HAP-1 (cell line): ENCODE results near the gene EHD2.
"Not testable (repeated sequence)": the region's sequence is repeated elsewhere in the genome, so short reads cannot be mapped to it uniquely, and the experiment has no call there.

ENCODE experiments used
- DNase-seq, 2 experiments: peaks; one replicate each; pipeline ENCODE4 v3.0.0-alpha.2; 2016 to 2020; ENCODE audit warnings: low spot score in 2 of 2
- H3K27me3 ChIP-seq: fragments of 250-450 bp; sonication (Bioruptor Pico); 2 replicates; pipeline ENCODE4 v1.5.1; 2020; ENCODE audit warnings: low read depth, mild to moderate bottlenecking, moderate library complexity
- H3K36me3 ChIP-seq: fragments of 250-450 bp; sonication (Bioruptor Pico); replicated peaks from 2 replicates; pipeline ENCODE4 v1.5.1; 2020; ENCODE audit warnings: mild to moderate bottlenecking
- H3K4me1 ChIP-seq: fragments of 250-450 bp; sonication (Bioruptor Pico); 2 replicates; pipeline ENCODE4 v1.5.1; 2020; ENCODE audit warnings: mild to moderate bottlenecking
- H3K4me3 ChIP-seq: fragments of 250-450 bp; sonication (Bioruptor Pico); 2 replicates; pipeline ENCODE4 v1.5.1; 2020; ENCODE audit warnings: mild to moderate bottlenecking, moderate library complexity
- H3K9me3 ChIP-seq: fragments of 250-450 bp; sonication (Bioruptor Pico); 2 replicates; pipeline ENCODE4 v1.5.1; 2020; ENCODE audit warnings: mild to moderate bottlenecking, moderate library complexity
- in situ Hi-C: fragments of 300-500 bp; cut with MboI; formaldehyde crosslinking; loops from 3 replicates; pipeline ENCODE4 v1.14.3; 2020; ENCODE audit warnings: low sequenced_read_pairs, inconsistent platforms, mixed read lengths

The EHD2 gene

DNA sequence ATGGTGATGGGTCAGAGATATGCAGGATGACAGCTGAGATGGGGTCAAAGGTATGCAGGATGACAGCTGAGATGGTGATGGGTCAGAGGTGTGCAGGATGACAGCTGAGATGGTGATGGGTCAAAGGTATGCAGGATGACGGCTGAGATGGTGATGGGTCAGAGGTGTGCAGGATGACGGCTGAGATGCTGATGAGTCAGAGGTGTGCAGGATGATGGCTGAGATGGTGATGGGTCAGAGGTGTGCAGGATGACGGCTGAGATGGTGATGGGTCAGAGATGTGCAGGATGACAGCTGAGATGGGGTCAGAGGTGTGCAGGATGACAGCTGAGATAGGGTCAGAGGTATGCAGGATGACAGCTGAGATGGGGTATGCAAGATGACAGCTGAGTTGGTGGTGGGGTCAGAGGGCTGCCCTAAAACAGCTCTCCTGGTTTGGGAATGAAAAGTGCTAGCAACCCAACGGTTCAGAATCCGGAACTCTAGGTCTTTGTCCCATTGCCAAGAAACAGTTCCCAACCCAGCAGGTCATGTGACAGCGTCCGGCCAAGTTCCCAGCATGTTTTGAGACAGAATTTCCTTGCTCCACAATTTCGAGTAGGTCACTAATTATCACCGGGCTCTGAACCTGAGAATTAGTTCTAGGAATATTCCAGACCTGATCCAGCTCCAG, 68.5 kb downstream of the EHD2 start:
- H3K9me3 ChIP-seq = no peaks in the 10 kb centered on the region
- peaks cover 45% of the 10 kb centered on the region for H3K36me3 ChIP-seq
- in situ Hi-C loops = no loop called here
- DNase-seq = no peak
- H3K4me1 ChIP-seq = peaks cover 9% of the 10 kb centered on the region; the same call in 1 of the 2 replicates
- no peaks in the 10 kb centered on the region for H3K27me3 ChIP-seq
- H3K4me3 ChIP-seq = no peak overlapping the region

DNA sequence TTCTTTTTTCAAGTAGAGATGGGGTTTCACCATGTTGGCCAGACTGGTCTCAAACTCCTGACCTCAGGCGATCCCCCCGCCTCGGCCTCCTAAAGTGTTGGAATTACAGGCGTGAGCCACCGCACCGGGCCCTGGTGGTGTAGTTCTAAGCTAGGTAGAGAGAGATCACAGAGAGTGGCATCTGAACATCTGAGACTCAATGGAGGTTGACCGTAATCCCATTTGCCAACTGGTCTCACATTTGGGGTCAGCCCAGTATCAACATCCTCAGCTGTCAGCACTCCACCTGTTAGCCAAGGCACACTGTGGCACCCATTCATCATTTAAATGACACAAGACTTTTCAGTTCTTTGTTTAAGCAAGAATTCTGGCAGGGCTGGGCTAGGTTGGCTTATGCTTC, 73.3 kb downstream of the EHD2 start:
- Histone ChIP-seq H3K4me1 (no peaks in the 10 kb centered on the region), H3K4me3 (no peak overlapping the region), H3K36me3 (peaks cover 28% of the 10 kb centered on the region), H3K9me3 (no peaks in the 10 kb centered on the region), H3K27me3 (no peaks in the 10 kb centered on the region)
- DNase-seq = no peak
- in situ Hi-C loops = no loop called here

DNA sequence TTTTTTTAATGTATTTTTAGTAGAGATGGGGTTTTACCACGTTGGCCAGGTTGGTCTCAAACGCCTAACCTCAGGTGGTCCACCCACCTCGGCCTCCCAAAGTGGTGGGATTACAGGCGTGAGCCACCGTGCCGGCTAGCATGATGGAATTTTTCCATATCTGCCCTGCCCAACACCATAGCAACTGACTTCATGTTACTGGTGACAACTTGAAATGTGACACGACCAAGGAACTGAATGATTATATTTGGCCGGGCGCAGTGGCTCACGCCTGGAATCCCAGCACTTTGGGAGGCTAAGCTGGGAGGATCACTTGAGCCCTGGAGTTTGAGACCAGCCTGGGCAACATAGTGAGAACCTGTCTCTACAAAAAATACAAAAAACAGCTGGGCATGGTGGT, 74.1 kb downstream of the EHD2 start:
- H3K9me3 ChIP-seq, H3K4me1 ChIP-seq, H3K27me3 ChIP-seq, DNase-seq, H3K4me3 ChIP-seq, in situ Hi-C loops: not testable (repeated sequence)
- H3K36me3 ChIP-seq = peaks cover 23% of the 10 kb centered on the region

DNA sequence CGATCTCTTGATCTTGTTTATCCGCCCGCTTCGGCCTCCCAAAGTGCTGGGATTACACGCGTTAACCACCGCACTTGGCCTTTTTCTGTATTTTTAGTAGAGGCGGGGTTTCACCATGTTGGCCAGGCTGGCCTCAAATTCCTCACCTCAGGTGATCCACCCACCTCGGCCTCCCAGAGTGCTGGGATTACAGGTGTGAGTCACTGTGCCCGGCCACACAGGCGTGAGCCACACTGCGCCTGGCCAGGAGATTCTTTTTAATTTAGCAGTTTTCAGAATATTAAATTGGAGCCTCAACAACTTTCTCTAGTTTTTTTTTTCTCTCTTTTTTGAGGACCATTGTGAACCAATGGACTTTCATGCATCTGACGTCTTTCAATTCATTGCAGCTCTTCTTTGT, 76.6 kb downstream of the EHD2 start:
- in situ Hi-C loops, DNase-seq, H3K36me3 ChIP-seq, H3K4me1 ChIP-seq, H3K9me3 ChIP-seq, H3K4me3 ChIP-seq, H3K27me3 ChIP-seq: not testable (repeated sequence)

DNA sequence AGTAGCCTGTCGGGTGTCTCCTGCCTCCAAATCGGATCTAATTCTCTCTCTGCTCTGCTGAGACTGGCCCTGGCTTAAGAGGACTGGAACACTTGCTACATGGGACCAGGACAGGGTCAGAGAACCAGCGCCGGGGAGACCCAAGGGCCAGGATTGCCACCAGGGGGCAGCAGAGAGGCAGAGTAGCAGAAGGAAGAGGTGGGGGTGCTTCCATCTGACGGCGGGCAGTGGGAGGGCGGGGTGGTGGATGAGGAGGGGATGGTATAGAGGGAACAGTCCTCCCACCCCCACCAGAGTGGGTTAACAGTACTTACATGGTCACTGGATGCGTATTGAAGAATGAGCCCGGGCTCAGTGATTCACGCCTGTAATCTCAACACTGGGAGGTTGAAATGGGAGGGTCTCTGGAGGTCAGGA, 77.2 kb downstream of the EHD2 start:
- in situ Hi-C loops = no loop called here
- Histone ChIP-seq H3K36me3 (peaks cover 4% of the 10 kb centered on the region), H3K9me3 (no peaks in the 10 kb centered on the region), H3K4me1 (no peaks in the 10 kb centered on the region), H3K27me3 (no peaks in the 10 kb centered on the region), H3K4me3 (no peak overlapping the region)
- DNase-seq = peak; percentile 58 to 97

DNA sequence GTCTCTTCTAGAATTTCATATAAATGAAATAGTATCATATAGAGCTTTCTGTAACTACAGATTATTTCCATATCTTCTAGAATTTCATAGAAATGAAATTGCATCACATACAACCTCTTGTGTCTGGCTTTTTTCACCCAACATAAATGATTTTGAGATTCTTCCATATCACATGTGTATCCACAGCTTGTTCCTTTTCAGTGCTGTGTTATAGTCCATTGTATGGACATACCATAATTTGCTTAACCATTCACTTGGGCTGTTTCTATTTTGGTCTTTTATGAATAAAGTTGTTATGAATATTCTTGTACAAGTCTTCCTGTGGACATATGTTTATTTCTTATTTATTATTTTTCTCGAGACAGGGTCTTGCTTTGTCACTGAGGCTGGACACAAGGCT, 79.4 kb downstream of the EHD2 start:
- Histone ChIP-seq H3K9me3 (no peaks in the 10 kb centered on the region), H3K4me1 (no peaks in the 10 kb centered on the region), H3K36me3 (no peaks in the 10 kb centered on the region), H3K4me3 (no peak overlapping the region), H3K27me3 (no peaks in the 10 kb centered on the region)
- DNase-seq = no peak
- in situ Hi-C loops = no loop called here
